WERI-Rb-1 (cell line): Measurements from ENCODE around the gene ACVRL1.

Experiments used
- DNase-seq: peaks from one replicate; pipeline ENCODE4 v3.0.0-alpha.2; 2020
- H3K27ac ChIP-seq: fragments of 250-450 bp; sonication (Bioruptor Pico); 2 replicates; pipeline ENCODE4 v1.5.1; 2020; ENCODE audit warnings: mild to moderate bottlenecking, moderate library complexity
- H3K27me3 ChIP-seq: fragments of 250-450 bp; sonication (Bioruptor Pico); 2 replicates; pipeline ENCODE4 v1.5.1; 2021; ENCODE audit warnings: mild to moderate bottlenecking, low read depth, moderate library complexity; ENCODE audit not compliant: insufficient read depth, severe bottlenecking
- H3K36me3 ChIP-seq: fragments of 250-450 bp; sonication (Bioruptor Pico); 2 replicates; pipeline ENCODE4 v1.5.1; 2020; ENCODE audit warnings: mild to moderate bottlenecking, moderate library complexity
- H3K4me3 ChIP-seq: 2 replicates; pipeline ENCODE4 v1.5.1; 2011; ENCODE audit warnings: low read depth, mild to moderate bottlenecking, control low read depth, low read length
- H3K9me3 ChIP-seq: fragments of 250-450 bp; sonication (Bioruptor Pico); 2 replicates; pipeline ENCODE4 v1.5.1; 2021; ENCODE audit warnings: mild to moderate bottlenecking, moderate library complexity; ENCODE audit not compliant: severe bottlenecking
- CTCF ChIP-seq: IDR thresholded peaks from 2 replicates; pipeline ENCODE4 v1.5.1; 2011; ENCODE audit warnings: low read depth, mild to moderate bottlenecking, control low read depth, inconsistent platforms, low read length

The ACVRL1 gene

DNA sequence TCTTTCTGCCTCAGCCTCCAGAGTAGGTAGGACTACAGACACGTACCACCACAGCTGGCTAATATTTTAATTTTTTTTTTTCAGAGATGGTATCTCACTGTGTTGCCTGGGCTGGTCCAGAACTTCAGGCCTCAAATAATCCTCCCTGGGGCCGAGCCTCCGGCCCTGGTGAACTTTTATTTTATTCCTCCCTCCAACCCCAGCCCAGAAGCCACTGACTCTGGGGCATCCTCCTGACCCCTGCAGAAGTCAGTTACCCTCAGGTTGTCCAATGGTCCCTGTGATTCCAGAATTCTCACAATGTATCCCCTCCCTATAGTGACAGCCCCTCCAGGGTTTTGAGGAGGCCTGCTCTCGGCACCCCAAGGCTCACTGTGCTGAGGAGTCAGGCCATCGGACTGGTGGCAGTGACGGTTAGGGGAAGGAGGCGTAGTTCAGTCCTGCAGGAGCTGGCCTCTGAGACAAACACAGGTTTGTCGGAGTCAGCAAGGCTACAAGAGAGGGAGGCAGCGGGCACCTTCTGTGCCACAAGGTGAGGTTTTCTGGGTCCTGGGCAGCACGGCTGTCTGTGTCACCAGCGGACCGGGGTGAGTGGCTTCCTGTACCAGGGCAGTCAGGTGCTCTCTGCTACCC lies 39.4 kb upstream of the ACVRL1 start:
- H3K4me3 ChIP-seq, result peak overlapping the region; percentile 56
- TF ChIP-seq CTCF, result no peak
- no peaks in the 10 kb centered on the region for H3K36me3 ChIP-seq
- no peaks in the 10 kb centered on the region for H3K9me3 ChIP-seq
- DNase-seq, result no peak
- H3K27me3 ChIP-seq, result no peaks in the 10 kb centered on the region
- H3K27ac ChIP-seq, result peak overlapping the region; percentile 92

- Histone ChIP-seq H3K4me3 (peak overlapping the region; percentile 56), H3K9me3 (no peaks in the 10 kb centered on the region), H3K36me3 (no peaks in the 10 kb centered on the region), H3K27ac (peak overlapping the region; percentile 92), H3K27me3 (no peaks in the 10 kb centered on the region)
- DNase-seq, result peak; percentile 89
- TF ChIP-seq CTCF, result no peak
Measured at GRCh38 chr12:51868821-51869495, 38.3 kb upstream of the ACVRL1 start.

DNA sequence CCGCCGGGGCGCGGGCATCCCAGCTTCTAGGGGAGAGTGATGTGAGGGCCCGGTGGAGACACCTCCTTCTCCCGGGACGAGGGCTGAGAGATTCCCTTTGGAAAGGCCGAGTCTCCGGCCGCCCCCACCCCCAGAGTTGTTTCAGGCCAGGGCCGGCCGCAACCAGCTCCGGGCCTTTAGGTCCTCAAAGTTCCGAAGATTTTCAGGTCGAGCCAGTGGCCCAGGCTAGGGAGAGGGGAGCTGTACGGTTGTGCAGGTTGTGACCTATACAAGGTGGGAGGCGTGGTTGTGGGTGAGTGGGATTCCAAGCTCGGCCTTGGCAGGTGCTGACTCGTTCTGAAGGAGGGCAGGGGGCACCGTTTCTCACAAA lies 37.8 kb upstream of the ACVRL1 start:
- no peak for DNase-seq
- no peak for TF ChIP-seq CTCF
- no peaks in the 10 kb centered on the region for H3K27me3 ChIP-seq
- H3K36me3 ChIP-seq, result no peaks in the 10 kb centered on the region
- peak overlapping the region; percentile 56 for H3K4me3 ChIP-seq
- peak overlapping the region; percentile 92 for H3K27ac ChIP-seq
- H3K9me3 ChIP-seq, result no peaks in the 10 kb centered on the region

DNA sequence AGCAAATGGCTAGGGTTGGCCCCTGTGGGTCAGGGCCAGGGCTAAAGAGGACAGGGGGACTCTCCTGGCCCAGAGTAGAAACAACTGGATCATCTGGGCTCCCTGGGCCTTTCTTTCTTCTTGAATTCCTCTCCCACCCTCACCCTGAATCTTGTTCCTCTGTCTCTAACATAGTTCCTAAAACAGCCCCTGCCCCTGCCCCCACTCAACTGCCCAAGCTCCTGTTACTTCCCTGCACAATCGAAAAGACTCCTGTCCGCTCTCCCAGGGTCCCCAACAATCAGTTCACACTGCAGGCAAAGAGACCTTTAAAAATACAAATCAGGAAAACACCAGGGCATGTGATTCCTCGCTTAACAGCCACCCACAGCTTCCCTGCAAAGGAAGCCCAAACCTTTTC lies 37.4 kb upstream of the ACVRL1 start:
- H3K36me3 ChIP-seq, result no peaks in the 10 kb centered on the region
- no peak for TF ChIP-seq CTCF
- H3K4me3 ChIP-seq, result peak overlapping the region; percentile 56
- DNase-seq, result no peak
- H3K27me3 ChIP-seq, result no peaks in the 10 kb centered on the region
- no peaks in the 10 kb centered on the region for H3K9me3 ChIP-seq
- peak overlapping the region; percentile 92 for H3K27ac ChIP-seq

DNA sequence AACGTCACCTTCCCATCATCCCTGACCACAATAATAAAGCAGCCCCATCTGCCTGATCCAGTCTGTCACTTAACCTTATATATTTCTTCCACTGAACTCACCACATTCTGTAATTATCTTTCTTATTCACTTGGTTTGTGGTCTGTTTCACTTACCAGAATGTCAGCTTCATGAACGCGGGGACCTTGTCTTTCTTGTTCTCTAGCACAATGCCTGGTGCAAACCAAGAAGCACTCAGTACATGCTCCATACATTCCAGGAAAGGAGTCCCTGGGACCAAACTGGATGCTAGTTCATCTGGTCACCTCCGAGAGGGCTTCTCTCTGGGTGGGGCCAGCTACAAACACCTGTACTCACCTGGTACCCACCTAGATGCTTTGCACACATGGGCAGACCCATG lies 36.8 kb upstream of the ACVRL1 start:
- TF ChIP-seq CTCF, result no peak
- Histone ChIP-seq H3K27me3 (no peaks in the 10 kb centered on the region), H3K4me3 (no peak overlapping the region), H3K9me3 (no peaks in the 10 kb centered on the region), H3K27ac (peak overlapping the region; percentile 92), H3K36me3 (no peaks in the 10 kb centered on the region)
- no peak for DNase-seq
